ENCODE results near the gene KCTD5. TPM values are rescaled to one million over a fixed set of nuclear protein-coding genes. Genes with fewer than 3 reads are reported as not detected.
"Not testable (repeated sequence)": the region's sequence is repeated elsewhere in the genome, so short reads cannot be mapped to it uniquely, and the experiment has no call there.

Gene KCTD5, protein sequence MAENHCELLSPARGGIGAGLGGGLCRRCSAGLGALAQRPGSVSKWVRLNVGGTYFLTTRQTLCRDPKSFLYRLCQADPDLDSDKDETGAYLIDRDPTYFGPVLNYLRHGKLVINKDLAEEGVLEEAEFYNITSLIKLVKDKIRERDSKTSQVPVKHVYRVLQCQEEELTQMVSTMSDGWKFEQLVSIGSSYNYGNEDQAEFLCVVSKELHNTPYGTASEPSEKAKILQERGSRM
- total RNA-seq, result 10 to 100 TPM in 4 of 6 experiments, 1 to 10 TPM in 2; 7.3 to 22.8 (median 11.1) TPM
- long read RNA-seq, result 0 reads

- H3K4me3 ChIP-seq, result peak within 1 kb of the TSS; percentile 90 to 100 (median 98)
- ATAC-seq, result peak; percentile 96 to 98 (median 98)
- peaks cover 0 to 9% (median 0%) of the 10 kb centered on the region in 4 donors for H3K4me1 ChIP-seq
- H3K36me3 ChIP-seq, result no peaks in the 10 kb centered on the region
- intact Hi-C loops (cut with DNase I), result no loop called here
- 0% methylated on average over 11 of the region's 73 CpGs for WGBS (ENCODE audit: insufficient coverage, low coverage, low lambda C conversion rate, missing lambda C conversion rate)
- H3K27ac ChIP-seq, result peak within 1 kb of the TSS; percentile 42 to 65 (median 61)
- DNase-seq, result peak; percentile 97 to 98 (median 98)
- TF ChIP-seq CTCF (IDR thresholded peaks at IDR 0.05), result peak in 1 of 4 donors; percentile 10
- TF ChIP-seq POLR2A (IDR thresholded peaks at IDR 0.05), result peak; percentile 89
- H3K9me3 ChIP-seq, result no peaks in the 10 kb centered on the region
- no peaks in the 10 kb centered on the region for H3K27me3 ChIP-seq
Measured at GRCh38 chr16:2682209-2683021, at the start of gene KCTD5. Gene KCTD5 (plus strand): TSS chr16:2682523. CDS start chr16:2682549, 26 bp downstream.

- no CpG with 5 or more reads among the region's 12 CpGs for WGBS (ENCODE audit: insufficient coverage, low coverage, low lambda C conversion rate, missing lambda C conversion rate)
- peak in 2 of 4 donors; percentile 24 to 25 for TF ChIP-seq CTCF (IDR thresholded peaks at IDR 0.05)
- H3K27ac ChIP-seq; H3K9me3 ChIP-seq; H3K4me1 ChIP-seq; intact Hi-C loops (cut with DNase I); H3K36me3 ChIP-seq; H3K4me3 ChIP-seq; H3K27me3 ChIP-seq: not testable (repeated sequence)
- DNase-seq (peak; percentile 29 to 62 (median 54)), ATAC-seq (peak; percentile 75 to 84 (median 82))
Measured at GRCh38 chr16:2639071-2639721, 43.1 kb upstream of the KCTD5 start.

DNA sequence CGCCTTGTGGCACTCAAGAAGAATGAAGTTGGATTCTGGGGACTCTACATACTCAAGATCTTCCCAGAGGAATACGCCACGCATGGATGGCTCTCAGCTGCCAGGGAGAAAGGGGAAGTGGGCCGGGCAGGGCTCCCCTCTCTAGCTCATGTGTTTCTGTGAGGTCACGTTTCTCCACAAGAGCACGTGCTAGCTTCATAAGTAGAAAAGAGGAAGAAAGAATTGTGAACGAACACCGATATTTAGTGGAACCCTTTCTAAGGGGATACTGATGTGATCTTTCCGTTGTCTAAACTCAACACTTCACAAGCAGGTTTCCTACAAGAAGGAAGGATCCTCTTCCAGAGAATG lies 42.6 kb upstream of the KCTD5 start:
- WGBS (ENCODE audit: insufficient coverage, low coverage, low lambda C conversion rate, missing lambda C conversion rate), result 80% methylated on average over 1 of the region's 9 CpGs
- H3K27me3 ChIP-seq; DNase-seq; H3K4me3 ChIP-seq; intact Hi-C loops (cut with DNase I); H3K4me1 ChIP-seq; H3K9me3 ChIP-seq; H3K36me3 ChIP-seq; H3K27ac ChIP-seq: not testable (repeated sequence)
- ATAC-seq, result peak in 3 of 4 donors; percentile 2 to 42 (median 12)

- ATAC-seq, result peak; percentile 60 to 75 (median 65)
Measured at GRCh38 chr16:2642561-2642960, 39.8 kb upstream of the KCTD5 start.

GRCh38 chr16:2644754-2645453 lies 37.4 kb upstream of the KCTD5 start:
- H3K4me3 ChIP-seq; H3K36me3 ChIP-seq; H3K4me1 ChIP-seq; DNase-seq; intact Hi-C loops (cut with DNase I); H3K27ac ChIP-seq; H3K9me3 ChIP-seq; H3K27me3 ChIP-seq: not testable (repeated sequence)
- peak in 2 of 4 donors; percentile 26 to 30 for ATAC-seq
- no CpG with 5 or more reads among the region's 12 CpGs for WGBS (ENCODE audit: insufficient coverage, low coverage, low lambda C conversion rate, missing lambda C conversion rate)

More at GRCh38 chr16:2642561-2642960, 39.8 kb upstream of the KCTD5 start:
- whole genome bisulfite sequencing (ENCODE audit: insufficient coverage, low coverage, low lambda C conversion rate, missing lambda C conversion rate), result no CpG with 5 or more reads among the region's 17 CpGs
- H3K9me3 ChIP-seq; intact Hi-C loops (cut with DNase I); DNase-seq; H3K4me1 ChIP-seq; H3K27me3 ChIP-seq; H3K36me3 ChIP-seq; H3K27ac ChIP-seq; H3K4me3 ChIP-seq: not testable (repeated sequence)

DNA sequence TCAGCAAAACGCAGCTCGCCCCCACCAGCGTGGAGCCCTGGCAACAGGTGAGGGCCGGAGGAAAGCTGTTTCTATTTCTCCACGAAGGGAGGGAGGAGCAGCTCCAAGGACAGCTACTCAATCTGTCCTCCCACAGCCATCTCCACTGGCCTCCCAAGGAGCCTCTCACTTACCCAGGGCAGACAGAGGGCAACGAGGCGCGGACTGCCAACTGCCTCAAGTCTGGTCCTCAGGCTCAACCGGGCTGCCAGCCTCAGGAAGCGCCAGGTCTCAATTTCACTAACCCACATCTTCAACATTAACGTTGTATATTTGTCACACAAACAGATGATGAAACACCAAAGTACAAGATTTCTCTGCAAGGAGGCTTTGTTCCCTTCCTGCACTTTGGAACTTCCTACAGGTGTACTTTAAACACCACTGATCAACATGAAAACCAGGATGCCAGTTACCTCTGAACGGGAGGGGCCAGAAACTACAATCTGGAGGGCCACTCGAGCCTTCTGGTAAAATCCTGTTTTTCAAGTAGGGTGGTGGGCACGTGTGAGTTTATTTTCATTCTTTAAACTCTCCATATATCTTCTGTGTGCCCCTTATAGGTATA lies 31.0 kb upstream of the KCTD5 start:
- H3K36me3 ChIP-seq; H3K9me3 ChIP-seq; H3K4me1 ChIP-seq; H3K27me3 ChIP-seq; intact Hi-C loops (cut with DNase I); H3K27ac ChIP-seq; H3K4me3 ChIP-seq; DNase-seq: not testable (repeated sequence)
- peak; percentile 34 to 51 (median 38) for ATAC-seq
- no CpG with 5 or more reads among the region's 14 CpGs for WGBS (ENCODE audit: insufficient coverage, low coverage, low lambda C conversion rate, missing lambda C conversion rate)

DNA sequence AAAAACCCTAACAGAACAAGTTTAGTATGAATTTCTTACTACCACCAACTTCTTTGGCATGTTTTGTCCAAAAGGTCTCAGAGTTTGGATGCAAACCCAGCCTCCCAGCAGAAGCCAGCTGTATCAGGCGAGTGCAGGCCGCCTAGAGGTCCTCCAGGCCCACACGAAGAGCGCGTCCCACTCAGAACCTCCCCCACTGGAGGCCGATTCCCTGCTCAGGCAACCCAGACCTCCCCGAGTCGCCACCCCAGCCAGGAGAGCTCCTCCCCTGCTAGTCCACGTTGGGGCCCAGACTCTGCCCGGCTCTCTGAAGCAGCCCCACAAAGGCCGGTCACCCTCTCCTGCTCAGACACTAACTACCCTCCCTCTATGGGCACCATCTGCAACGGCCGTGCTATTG lies 28.4 kb upstream of the KCTD5 start:
- intact Hi-C loops (cut with DNase I); H3K27ac ChIP-seq: not testable (repeated sequence)
- no CpG with 5 or more reads among the region's 13 CpGs for WGBS (ENCODE audit: insufficient coverage, low coverage, low lambda C conversion rate, missing lambda C conversion rate)

GRCh38 chr16:2654949-2655348 lies 27.4 kb upstream of the KCTD5 start:
- H3K36me3 ChIP-seq; H3K27me3 ChIP-seq; H3K27ac ChIP-seq; H3K4me1 ChIP-seq; H3K4me3 ChIP-seq; intact Hi-C loops (cut with DNase I); H3K9me3 ChIP-seq; DNase-seq: not testable (repeated sequence)
- WGBS (ENCODE audit: insufficient coverage, low coverage, low lambda C conversion rate, missing lambda C conversion rate), result no CpG with 5 or more reads among the region's 8 CpGs
- ATAC-seq, result peak; percentile 84 to 88 (median 84)

More for the DNA sequence above, 28.4 kb upstream of the KCTD5 start:
- not testable (repeated sequence) for H3K4me1 ChIP-seq, H3K4me3 ChIP-seq, ATAC-seq, H3K27me3 ChIP-seq, DNase-seq, H3K9me3 ChIP-seq, H3K36me3 ChIP-seq
